Ascending aorta (tissue), 2 donors: ENCODE results near the gene CHRNG. TPM values are rescaled to one million over a fixed set of nuclear protein-coding genes. Genes with fewer than 3 reads are reported as not detected.

ENCODE experiments used
- DNase-seq, 2 donors: peaks; one replicate each; pipeline ENCODE4 v3.0.0-alpha.2; 2019; ENCODE audit warnings: low spot score in 2 of 2
- H3K27ac ChIP-seq, 2 donors: fragments of 200-600 bp; sonication (generic); one replicate each; pipeline ENCODE4 v1.5.1; 2016 to 2017; ENCODE audit warnings: mild to moderate bottlenecking in 1 of 2
- H3K27me3 ChIP-seq: fragments of 200-600 bp; sonication (generic); one replicate; pipeline ENCODE4 v1.5.1; 2017
- H3K36me3 ChIP-seq, 2 donors: fragments of 200-600 bp; sonication (generic); one replicate each; pipeline ENCODE4 v1.5.1; 2016
- H3K4me1 ChIP-seq, 2 donors: fragments of 200-600 bp; sonication (generic); one replicate each; pipeline ENCODE4 v1.5.1; 2016 to 2017; ENCODE audit warnings: mild to moderate bottlenecking in 1 of 2
- H3K4me3 ChIP-seq, 2 donors: fragments of 200-600 bp; sonication (generic); one replicate each; pipeline ENCODE4 v1.5.1; 2016 to 2017; ENCODE audit warnings: mild to moderate bottlenecking in 1 of 2
- H3K9me3 ChIP-seq, 2 donors: fragments of 200-600 bp; sonication (generic); one replicate each; pipeline ENCODE4 v1.5.1; 2016
- CTCF ChIP-seq, 3 experiments: fragments of 200-600 bp in 2 of 3; fragments of 450-650 bp in 1 of 3; sonication (generic) in 2 of 3; IDR thresholded peaks; one replicate each; pipeline ENCODE4 v1.5.1; 2016 to 2019; ENCODE audit warnings: antibody characterized with exemption in 3 of 3, mild to moderate bottlenecking in 1 of 3, moderate library complexity in 1 of 3
- intact Hi-C: fragments of 100-400 bp; cut with DNase I; formaldehyde crosslinking; loops from one replicate; pipeline ENCODE4 v1.15.1; 2023
- total RNA-seq: library from RNA; depleted of rRNA; stranded (reverse); fragments of >200 nt; gene quantifications from one replicate; pipeline ENCODE4 v1.1.0, GENCODE V29; 2016

The CHRNG gene
- total RNA-seq, 1 donor from 2014 or later: not detected

GRCh38 chr2:232540441-232541041, 1.0 kb downstream of the CHRNG start:
- Histone ChIP-seq H3K27ac (no peak overlapping the region), H3K27me3 (no peaks in the 10 kb centered on the region), H3K36me3 (no peaks in the 10 kb centered on the region), H3K9me3 (no peaks in the 10 kb centered on the region), H3K4me1 (no peaks in the 10 kb centered on the region), H3K4me3 (no peak overlapping the region)
- intact Hi-C loops: no loop called here
- no peak for TF ChIP-seq CTCF (IDR thresholded peaks at IDR 0.05)
- DNase-seq: no peak

GRCh38 chr2:232541195-232541960, 1.9 kb downstream of the CHRNG start:
- DNase-seq: no peak
- intact Hi-C loops: no loop called here

DNA sequence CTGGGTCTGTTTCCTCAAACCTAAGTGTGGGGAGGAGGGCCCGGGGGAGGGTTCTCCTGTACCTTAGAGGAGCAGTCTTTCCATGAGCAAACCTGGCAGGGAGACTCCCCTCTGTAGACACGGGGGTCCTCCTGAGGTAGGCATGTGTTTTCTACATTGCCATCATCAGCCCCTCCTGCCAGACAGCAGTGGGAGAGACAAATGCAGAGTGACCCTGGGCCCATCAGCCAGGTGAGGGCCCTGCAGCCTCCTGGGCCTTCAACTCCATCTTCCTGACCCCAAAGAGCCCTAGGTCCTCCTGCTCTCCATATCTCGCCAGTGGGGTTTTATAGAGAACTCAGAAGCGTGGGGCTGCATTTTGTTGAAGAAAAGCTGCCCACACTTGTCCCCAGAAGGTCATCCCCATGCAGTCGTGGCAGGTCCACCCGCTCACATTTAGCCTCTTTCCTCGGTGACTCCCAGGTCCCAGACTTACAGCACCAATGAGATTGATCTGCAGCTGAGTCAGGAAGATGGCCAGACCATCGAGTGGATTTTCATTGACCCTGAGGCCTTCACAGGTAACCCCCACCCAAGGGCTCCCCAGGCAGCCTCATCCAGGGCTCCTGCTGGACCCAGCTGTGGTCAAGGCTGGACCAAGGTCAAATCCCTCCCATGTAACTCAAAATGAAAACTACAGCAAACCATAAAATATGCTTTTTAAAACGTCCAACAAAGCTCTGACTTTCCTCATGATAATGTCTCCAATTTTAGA, 2.6 kb downstream of the CHRNG start:
- no peak for DNase-seq
- Histone ChIP-seq H3K27ac (no peak overlapping the region), H3K36me3 (peaks cover 0 to 2% of the 10 kb centered on the region in 2 donors), H3K4me3 (no peak overlapping the region), H3K27me3 (no peaks in the 10 kb centered on the region), H3K9me3 (no peaks in the 10 kb centered on the region), H3K4me1 (no peaks in the 10 kb centered on the region)
- TF ChIP-seq CTCF (IDR thresholded peaks at IDR 0.05): no peak
- intact Hi-C loops: no loop called here

More at GRCh38 chr2:232541195-232541960, 1.9 kb downstream of the CHRNG start:
- H3K27ac ChIP-seq: no peak overlapping the region
- TF ChIP-seq CTCF (IDR thresholded peaks at IDR 0.05): no peak
- H3K4me3 ChIP-seq: no peak overlapping the region
- no peaks in the 10 kb centered on the region for H3K9me3 ChIP-seq
- H3K27me3 ChIP-seq: no peaks in the 10 kb centered on the region
- no peaks in the 10 kb centered on the region for H3K4me1 ChIP-seq
- no peaks in the 10 kb centered on the region for H3K36me3 ChIP-seq

DNA sequence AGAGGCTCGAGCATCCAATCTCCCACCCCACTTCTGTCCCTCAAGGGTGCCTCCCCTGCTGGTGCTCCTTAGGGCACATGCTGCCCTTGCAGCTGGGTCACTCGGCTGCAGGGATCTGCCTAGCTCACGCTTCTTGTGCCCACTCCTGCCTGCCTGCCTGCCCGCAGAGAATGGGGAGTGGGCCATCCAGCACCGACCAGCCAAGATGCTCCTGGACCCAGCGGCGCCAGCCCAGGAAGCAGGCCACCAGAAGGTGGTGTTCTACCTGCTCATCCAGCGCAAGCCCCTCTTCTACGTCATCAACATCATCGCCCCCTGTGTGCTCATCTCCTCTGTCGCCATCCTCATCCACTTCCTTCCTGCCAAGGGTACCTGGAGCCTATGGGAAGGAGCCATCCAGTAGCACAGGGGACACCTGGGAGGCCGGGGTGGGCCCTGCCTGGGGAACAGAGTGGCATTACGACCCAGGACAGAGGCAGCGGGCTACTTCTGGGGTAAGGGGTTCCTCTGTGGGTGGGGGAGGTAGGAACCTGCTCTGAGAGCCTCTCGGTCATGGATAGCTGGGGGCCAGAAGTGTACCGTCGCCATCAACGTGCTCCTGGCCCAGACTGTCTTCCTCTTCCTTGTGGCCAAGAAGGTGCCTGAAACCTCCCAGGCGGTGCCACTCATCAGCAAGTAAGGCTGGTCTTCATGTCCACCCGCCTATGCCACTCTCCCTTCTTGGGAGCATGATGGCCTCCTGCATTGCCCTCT, 3.4 kb downstream of the CHRNG start:
- intact Hi-C loops: no loop called here
- Histone ChIP-seq H3K4me3 (no peak overlapping the region), H3K27ac (no peak overlapping the region), H3K9me3 (no peaks in the 10 kb centered on the region), H3K27me3 (no peaks in the 10 kb centered on the region), H3K36me3 (peaks cover 0 to 2% of the 10 kb centered on the region in 2 donors), H3K4me1 (no peaks in the 10 kb centered on the region)
- no peak for DNase-seq
- TF ChIP-seq CTCF (IDR thresholded peaks at IDR 0.05): no peak

DNA sequence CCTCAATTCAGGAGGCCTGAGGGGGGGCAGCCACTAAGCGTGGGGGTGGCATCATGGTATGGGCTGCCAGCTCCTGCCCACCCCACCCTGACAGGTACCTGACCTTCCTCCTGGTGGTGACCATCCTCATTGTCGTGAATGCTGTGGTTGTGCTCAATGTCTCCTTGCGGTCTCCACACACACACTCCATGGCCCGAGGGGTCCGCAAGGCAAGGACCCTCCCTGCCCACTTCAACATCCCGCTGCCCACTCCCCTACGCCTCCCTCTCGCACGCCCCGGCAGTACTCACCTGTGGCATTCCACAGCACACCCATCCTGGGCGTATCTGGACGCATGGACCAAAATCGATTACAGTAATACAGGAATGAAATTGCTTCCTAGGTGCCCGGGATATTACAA, 4.0 kb downstream of the CHRNG start:
- intact Hi-C loops: no loop called here
- Histone ChIP-seq H3K4me1 (no peaks in the 10 kb centered on the region), H3K27ac (no peak overlapping the region), H3K36me3 (peaks cover 0 to 2% of the 10 kb centered on the region in 2 donors), H3K4me3 (no peak overlapping the region), H3K27me3 (no peaks in the 10 kb centered on the region), H3K9me3 (no peaks in the 10 kb centered on the region)
- TF ChIP-seq CTCF (IDR thresholded peaks at IDR 0.05): no peak
- DNase-seq: no peak
